NT2/D1 (cell line): ENCODE data around the gene S100A11.

Experiments
- SUZ12 ChIP-seq: IDR thresholded peaks from 2 replicates; pipeline ENCODE4 v1.6.1; 2011; ENCODE audit not compliant: insufficient read length, insufficient read depth; ENCODE audit errors: extremely low read depth
- YY1 ChIP-seq: IDR thresholded peaks from 2 replicates; pipeline ENCODE4 v1.6.1; 2011; ENCODE audit not compliant: insufficient read length, insufficient read depth
- ZNF274 ChIP-seq: IDR thresholded peaks from 2 replicates; pipeline ENCODE4 v1.6.1; 2011; ENCODE audit warnings: mild to moderate bottlenecking, low read depth, low read length

DNA sequence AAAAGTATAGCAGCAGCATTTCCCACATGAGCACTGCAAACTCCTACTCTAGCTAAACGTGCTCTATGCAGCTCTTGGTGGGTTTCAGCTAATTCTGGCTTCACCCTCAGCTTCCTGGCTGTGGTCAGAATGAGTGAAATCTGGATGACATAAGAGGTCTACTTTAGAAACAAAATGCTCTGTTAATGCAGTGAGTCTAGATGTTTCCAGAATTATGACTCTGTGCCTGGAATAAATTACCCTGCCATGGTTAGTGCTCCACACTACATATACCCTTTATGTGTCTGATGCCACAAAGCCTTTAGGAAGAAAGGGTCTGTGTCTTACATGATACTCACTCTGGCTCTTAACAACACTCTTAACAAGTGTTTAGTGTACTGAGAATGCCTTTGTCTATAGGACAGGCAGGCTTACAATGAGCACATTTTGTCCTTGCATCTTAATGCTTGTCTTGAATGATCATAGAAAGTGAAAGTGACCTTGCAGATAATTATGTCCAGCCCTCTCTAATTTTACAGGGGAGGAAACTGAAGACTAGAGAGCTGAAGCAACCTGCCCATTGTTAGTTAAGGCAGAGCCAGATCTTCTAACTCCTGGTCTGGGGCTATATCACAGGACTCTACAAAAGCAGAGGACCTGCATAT is 52.4 kb downstream of the S100A11 start:
- TF ChIP-seq YY1, result no peak
- no peak for TF ChIP-seq SUZ12
- TF ChIP-seq ZNF274, result no peak
